ENCODE results near the gene YWHAG. TPM values are rescaled to one million over a fixed set of nuclear protein-coding genes. Genes with fewer than 3 reads are reported as not detected.

YWHAG gene
- total RNA-seq, 2 experiments from 2014 or later: 42.6 to 126 TPM

- BruUV-seq (replicated peaks): no TSS peak
- Histone ChIP-seq H3K79me2 (ENCODE audit: insufficient read depth, low read depth, low read length) (peaks cover 92% of the 10 kb centered on the region), H3K4me2 (ENCODE audit: low read length) (no peak overlapping the region), H3K9me3 (ENCODE audit: low read length) (no peaks in the 10 kb centered on the region), H3K36me3 (ENCODE audit: insufficient read depth, low read length) (peaks cover 93% of the 10 kb centered on the region), H3K4me3 (ENCODE audit: low read depth, low read length, poor library complexity, severe bottlenecking) (no peak overlapping the region), H4K20me1 (ENCODE audit: insufficient read depth, low read length) (peaks cover 37% of the 10 kb centered on the region; the same call in 1 of the 2 replicates), H3K4me1 (ENCODE audit: insufficient read depth, low read length, poor library complexity, severe bottlenecking) (no peaks in the 10 kb centered on the region), H3K27ac (ENCODE audit: low read depth, low read length, poor library complexity, severe bottlenecking) (no peak overlapping the region), H3K9me2 (ENCODE audit: insufficient read depth, low read length) (no peaks in the 10 kb centered on the region), H2AFZ (ENCODE audit: low read length) (no peak overlapping the region)
- intact Hi-C loops (cut with micrococcal nuclease; ENCODE audit: unreplicated experiment): no loop called here
- no peak for TF ChIP-seq CTCF (conservative IDR thresholded peaks at IDR 0.05; ENCODE audit: low read length)
- TF ChIP-seq EZH2phosphoT487 (IDR thresholded peaks at IDR 0.05; ENCODE audit: borderline replicate concordance, low read depth, low read length): no peak
- DNase-seq (ENCODE audit: low spot score): no peak
- ChIA-PET POLR2A (interaction anchor here (0.6 to 1.7 kb wide), 5 partner anchors 8 to 23 kb away, joined by 3 to 7 read pairs (median 4); no protein-coding TSS in a partner anchor), CTCF (ENCODE audit: unreplicated experiment) (no interaction called here)
These were observed 24.3 kb downstream of the YWHAG start for GRCh38 chr7:76334320-76334967.

GRCh38 chr7:76333511-76334101 lies 25.2 kb downstream of the YWHAG start:
- no peak overlapping the region for H3K4me3 ChIP-seq (ENCODE audit: low read depth, low read length, poor library complexity, severe bottlenecking)
- H2AFZ ChIP-seq (ENCODE audit: low read length): no peak overlapping the region
- H3K79me2 ChIP-seq (ENCODE audit: insufficient read depth, low read depth, low read length): peaks cover 90% of the 10 kb centered on the region
- POLR2A ChIA-PET: interaction anchor here (0.6 to 1.7 kb wide), 4 partner anchors 9 to 23 kb away, joined by 3 to 6 read pairs (median 4); no protein-coding TSS in a partner anchor
- H3K9me2 ChIP-seq (ENCODE audit: insufficient read depth, low read length): no peaks in the 10 kb centered on the region
- peaks cover 93% of the 10 kb centered on the region for H3K36me3 ChIP-seq (ENCODE audit: insufficient read depth, low read length)
- no TSS peak for BruUV-seq (replicated peaks)
- no peaks in the 10 kb centered on the region for H3K9me3 ChIP-seq (ENCODE audit: low read length)
- H3K4me1 ChIP-seq (ENCODE audit: insufficient read depth, low read length, poor library complexity, severe bottlenecking): no peaks in the 10 kb centered on the region
- TF ChIP-seq EZH2phosphoT487 (IDR thresholded peaks at IDR 0.05; ENCODE audit: borderline replicate concordance, low read depth, low read length): no peak
- TF ChIP-seq CTCF (conservative IDR thresholded peaks at IDR 0.05; ENCODE audit: low read length): no peak
- no peak overlapping the region for H3K27ac ChIP-seq (ENCODE audit: low read depth, low read length, poor library complexity, severe bottlenecking)
- CTCF ChIA-PET (ENCODE audit: unreplicated experiment): no interaction called here
- intact Hi-C loops (cut with micrococcal nuclease; ENCODE audit: unreplicated experiment): no loop called here
- peaks cover 40% of the 10 kb centered on the region; the same call in 1 of the 2 replicates for H4K20me1 ChIP-seq (ENCODE audit: insufficient read depth, low read length)
- DNase-seq (ENCODE audit: low spot score): no peak
- no peak overlapping the region for H3K4me2 ChIP-seq (ENCODE audit: low read length)

GRCh38 chr7:76332078-76332477 lies 26.7 kb downstream of the YWHAG start:
- ChIA-PET CTCF (ENCODE audit: unreplicated experiment) (no interaction called here), POLR2A (interaction anchor here (0.6 kb wide), 1 partner anchor 19 kb away, joined by 3 read pairs; no protein-coding TSS in a partner anchor)

More at GRCh38 chr7:76332078-76332477, 26.7 kb downstream of the YWHAG start:
- no peaks in the 10 kb centered on the region for H3K9me3 ChIP-seq (ENCODE audit: low read length)
- DNase-seq (ENCODE audit: low spot score): no peak
- H3K27ac ChIP-seq (ENCODE audit: low read depth, low read length, poor library complexity, severe bottlenecking): no peak overlapping the region
- intact Hi-C loops (cut with micrococcal nuclease; ENCODE audit: unreplicated experiment): no loop called here
- H3K9me2 ChIP-seq (ENCODE audit: insufficient read depth, low read length): no peaks in the 10 kb centered on the region
- peaks cover 29% of the 10 kb centered on the region; the same call in 1 of the 2 replicates for H4K20me1 ChIP-seq (ENCODE audit: insufficient read depth, low read length)
- no peaks in the 10 kb centered on the region for H3K4me1 ChIP-seq (ENCODE audit: insufficient read depth, low read length, poor library complexity, severe bottlenecking)
- no peak overlapping the region for H3K4me3 ChIP-seq (ENCODE audit: low read depth, low read length, poor library complexity, severe bottlenecking)
- no TSS peak for BruUV-seq (replicated peaks)
- TF ChIP-seq CTCF (conservative IDR thresholded peaks at IDR 0.05; ENCODE audit: low read length) (no peak), EZH2phosphoT487 (IDR thresholded peaks at IDR 0.05; ENCODE audit: borderline replicate concordance, low read depth, low read length) (no peak)
- no peak overlapping the region for H2AFZ ChIP-seq (ENCODE audit: low read length)
- H3K36me3 ChIP-seq (ENCODE audit: insufficient read depth, low read length): peaks cover 93% of the 10 kb centered on the region
- H3K79me2 ChIP-seq (ENCODE audit: insufficient read depth, low read depth, low read length): peaks cover 87% of the 10 kb centered on the region
- H3K4me2 ChIP-seq (ENCODE audit: low read length): no peak overlapping the region
